ENCODE measurements around the gene NECAB3. TPM values are rescaled to one million over a fixed set of nuclear protein-coding genes. Genes with fewer than 3 reads are reported as not detected.
A peak's percentile ranks its signal among the peaks of the same experiment; 100 is the strongest.

NECAB3 gene
- total RNA-seq, 6 experiments from 2014 or later: 13.2 to 21.9 (median 19.2) TPM

DNA sequence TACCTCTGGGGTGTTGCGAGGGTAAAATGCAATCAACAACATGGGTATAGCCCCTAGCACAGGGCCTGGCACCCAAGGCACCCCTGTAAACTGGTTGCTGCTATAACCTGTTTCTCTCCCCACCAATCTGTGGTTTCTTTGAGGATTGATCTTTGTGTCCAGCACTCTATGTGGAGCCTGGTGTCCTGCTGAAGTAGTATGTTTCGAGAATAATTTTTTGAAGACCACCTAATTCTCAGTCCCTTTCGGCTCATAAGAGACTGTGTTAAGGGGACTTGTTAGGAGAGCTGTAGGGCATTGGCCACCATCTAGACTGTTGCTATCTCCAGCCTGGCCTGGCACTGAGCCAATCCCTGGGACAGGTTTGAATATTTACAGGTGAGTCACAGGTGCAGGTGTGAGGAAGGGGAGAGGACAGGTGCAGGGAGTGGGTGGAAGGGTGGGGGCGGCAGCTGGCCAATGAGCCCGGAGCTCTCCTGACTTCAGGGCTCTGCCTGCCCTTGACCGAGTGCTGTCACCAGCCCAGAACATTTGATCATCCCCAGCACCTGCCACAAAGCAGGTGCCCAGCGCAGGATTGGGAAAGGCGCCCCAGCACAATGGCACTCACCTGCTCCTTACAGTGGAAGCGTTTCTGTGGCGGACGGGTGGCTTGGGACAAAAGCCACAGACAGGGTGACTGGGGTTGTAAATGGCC lies 20.2 kb downstream of the NECAB3 start:
- Histone ChIP-seq H3K27ac (no peak overlapping the region), H3K27me3 (no peaks in the 10 kb centered on the region), H3K4me3 (no peak overlapping the region), H3K36me3 (peaks cover 0 to 7% (median 0%) of the 10 kb centered on the region in 4 donors), H3K9me3 (no peaks in the 10 kb centered on the region), H3K4me1 (peaks cover 0 to 5% (median 0%) of the 10 kb centered on the region in 4 donors)
- TF ChIP-seq, protein P1, sequence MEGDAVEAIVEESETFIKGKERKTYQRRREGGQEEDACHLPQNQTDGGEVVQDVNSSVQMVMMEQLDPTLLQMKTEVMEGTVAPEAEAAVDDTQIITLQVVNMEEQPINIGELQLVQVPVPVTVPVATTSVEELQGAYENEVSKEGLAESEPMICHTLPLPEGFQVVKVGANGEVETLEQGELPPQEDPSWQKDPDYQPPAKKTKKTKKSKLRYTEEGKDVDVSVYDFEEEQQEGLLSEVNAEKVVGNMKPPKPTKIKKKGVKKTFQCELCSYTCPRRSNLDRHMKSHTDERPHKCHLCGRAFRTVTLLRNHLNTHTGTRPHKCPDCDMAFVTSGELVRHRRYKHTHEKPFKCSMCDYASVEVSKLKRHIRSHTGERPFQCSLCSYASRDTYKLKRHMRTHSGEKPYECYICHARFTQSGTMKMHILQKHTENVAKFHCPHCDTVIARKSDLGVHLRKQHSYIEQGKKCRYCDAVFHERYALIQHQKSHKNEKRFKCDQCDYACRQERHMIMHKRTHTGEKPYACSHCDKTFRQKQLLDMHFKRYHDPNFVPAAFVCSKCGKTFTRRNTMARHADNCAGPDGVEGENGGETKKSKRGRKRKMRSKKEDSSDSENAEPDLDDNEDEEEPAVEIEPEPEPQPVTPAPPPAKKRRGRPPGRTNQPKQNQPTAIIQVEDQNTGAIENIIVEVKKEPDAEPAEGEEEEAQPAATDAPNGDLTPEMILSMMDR (IDR thresholded peaks at IDR 0.05): no peak
- no peak for TF ChIP-seq POLR2A (IDR thresholded peaks at IDR 0.05)
- DNase-seq (no peak), ATAC-seq (peak; percentile 7 to 39 (median 28))
- intact Hi-C loops (cut with DNase I): loop anchor here in 1 of 2 donors (10.0 kb wide), 1 partner anchor 189 kb away; no protein-coding TSS in a partner anchor
- WGBS (ENCODE audit: insufficient coverage, low coverage, low lambda C conversion rate, missing lambda C conversion rate): 74% methylated on average over 9 of the region's 11 CpGs

- intact Hi-C loops (cut with DNase I): loop anchor here in 1 of 2 donors (10.0 kb wide), 1 partner anchor 189 kb away; no protein-coding TSS in a partner anchor
- Histone ChIP-seq H3K36me3 (peaks cover 0 to 7% (median 0%) of the 10 kb centered on the region in 4 donors), H3K27ac (no peak overlapping the region), H3K4me3 (no peak overlapping the region), H3K4me1 (peaks cover 0 to 9% (median 0%) of the 10 kb centered on the region in 4 donors), H3K9me3 (no peaks in the 10 kb centered on the region), H3K27me3 (no peaks in the 10 kb centered on the region)
- WGBS (ENCODE audit: insufficient coverage, low coverage, low lambda C conversion rate, missing lambda C conversion rate): 25% methylated on average over 7 of the region's 16 CpGs
- TF ChIP-seq, protein P1 (IDR thresholded peaks at IDR 0.05): peak; percentile 69 to 79 (median 78)
- TF ChIP-seq POLR2A (IDR thresholded peaks at IDR 0.05): no peak
- ATAC-seq: peak; percentile 79 to 88 (median 84)
- DNase-seq: no peak
Measured at GRCh38 chr20:33653218-33653899, 20.9 kb downstream of the NECAB3 start.

- H3K27ac ChIP-seq: no peak overlapping the region
Measured at GRCh38 chr20:33651562-33652048, 22.6 kb downstream of the NECAB3 start.

More at GRCh38 chr20:33651562-33652048, 22.6 kb downstream of the NECAB3 start:
- DNase-seq (no peak), ATAC-seq (no peak)
- TF ChIP-seq, protein P1 (IDR thresholded peaks at IDR 0.05): no peak
- no peak for TF ChIP-seq POLR2A (IDR thresholded peaks at IDR 0.05)
- H3K27me3 ChIP-seq: no peaks in the 10 kb centered on the region
- intact Hi-C loops (cut with DNase I): loop anchor here in 1 of 2 donors (10.0 kb wide), 1 partner anchor 187 kb away; no protein-coding TSS in a partner anchor
- 61% methylated on average over 7 of the region's 13 CpGs for WGBS (ENCODE audit: insufficient coverage, low coverage, low lambda C conversion rate, missing lambda C conversion rate)
- H3K4me3 ChIP-seq: no peak overlapping the region
- H3K4me1 ChIP-seq: peaks cover 0 to 24% (median 5%) of the 10 kb centered on the region in 4 donors
- no peaks in the 10 kb centered on the region for H3K36me3 ChIP-seq
- no peaks in the 10 kb centered on the region for H3K9me3 ChIP-seq

All from right lobe of liver (tissue), 6 donors.